DMS114 treated with DMSO at 0.1 percent for 48 hours (cell line): ENCODE data around the gene CPNE1.
A peak's percentile ranks its signal among the peaks of the same experiment; 100 is the strongest.

ENCODE experiments used
- DNase-seq: peaks from one replicate; lab custom pipeline; 2025; ENCODE audit not compliant: unreplicated experiment; lab: John Stamatoyannopoulos, UW

The CPNE1 gene

DNA sequence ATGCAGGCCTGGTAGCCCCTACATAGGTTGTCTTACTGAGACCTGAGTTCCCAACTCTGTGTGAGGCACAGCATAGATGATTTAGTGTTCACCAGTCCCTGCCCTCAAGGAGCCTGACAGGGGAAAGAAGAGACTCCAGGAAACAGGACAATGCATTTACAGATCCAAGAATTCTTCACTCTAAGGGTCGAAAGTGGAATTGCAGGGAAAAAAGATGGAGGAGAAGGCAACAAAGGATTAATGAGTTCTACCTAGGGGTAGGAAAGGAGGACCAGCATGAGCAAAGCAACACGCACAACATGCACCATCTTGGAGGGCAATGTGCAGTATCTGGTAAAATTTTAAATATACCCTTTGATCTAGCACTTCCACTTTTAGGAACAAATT, 43.1 kb downstream of the CPNE1 start:
- DNase-seq, result no peak

DNA sequence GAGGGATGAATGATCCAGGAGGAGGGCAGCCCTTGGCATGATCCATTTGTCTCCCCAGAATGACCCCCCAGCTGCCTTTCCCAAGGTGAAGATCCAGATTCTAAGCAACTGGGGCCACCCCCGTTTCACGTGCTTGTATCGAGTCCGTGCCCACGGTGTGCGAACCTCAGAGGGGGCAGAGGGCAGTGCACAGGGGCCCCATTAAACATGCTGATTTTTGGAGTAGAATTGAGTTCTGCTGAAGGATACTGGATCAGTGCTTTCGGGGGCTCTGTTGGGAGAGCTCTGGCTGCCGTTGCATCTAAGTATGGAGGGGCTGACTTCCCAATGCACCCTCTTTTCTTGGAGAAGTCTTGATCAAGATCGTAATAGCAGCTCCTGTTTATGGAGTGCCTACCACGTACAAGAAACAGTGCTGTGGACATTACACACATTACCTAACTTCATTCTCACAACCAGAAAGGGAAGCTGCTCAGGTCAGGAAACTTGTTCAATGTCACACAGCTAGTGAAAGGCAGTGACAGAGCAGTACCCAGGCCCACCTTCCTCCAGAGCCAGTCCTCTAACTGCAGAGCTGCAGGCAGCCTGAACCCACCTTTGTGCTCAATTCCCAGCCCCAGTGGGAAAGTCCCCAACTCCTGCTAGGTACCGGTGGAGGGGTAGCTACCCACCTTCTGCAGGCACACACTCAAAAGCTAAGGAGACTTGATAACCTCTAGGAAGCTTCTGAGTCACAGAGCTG, 43.7 kb downstream of the CPNE1 start:
- DNase-seq, result no peak

DNA sequence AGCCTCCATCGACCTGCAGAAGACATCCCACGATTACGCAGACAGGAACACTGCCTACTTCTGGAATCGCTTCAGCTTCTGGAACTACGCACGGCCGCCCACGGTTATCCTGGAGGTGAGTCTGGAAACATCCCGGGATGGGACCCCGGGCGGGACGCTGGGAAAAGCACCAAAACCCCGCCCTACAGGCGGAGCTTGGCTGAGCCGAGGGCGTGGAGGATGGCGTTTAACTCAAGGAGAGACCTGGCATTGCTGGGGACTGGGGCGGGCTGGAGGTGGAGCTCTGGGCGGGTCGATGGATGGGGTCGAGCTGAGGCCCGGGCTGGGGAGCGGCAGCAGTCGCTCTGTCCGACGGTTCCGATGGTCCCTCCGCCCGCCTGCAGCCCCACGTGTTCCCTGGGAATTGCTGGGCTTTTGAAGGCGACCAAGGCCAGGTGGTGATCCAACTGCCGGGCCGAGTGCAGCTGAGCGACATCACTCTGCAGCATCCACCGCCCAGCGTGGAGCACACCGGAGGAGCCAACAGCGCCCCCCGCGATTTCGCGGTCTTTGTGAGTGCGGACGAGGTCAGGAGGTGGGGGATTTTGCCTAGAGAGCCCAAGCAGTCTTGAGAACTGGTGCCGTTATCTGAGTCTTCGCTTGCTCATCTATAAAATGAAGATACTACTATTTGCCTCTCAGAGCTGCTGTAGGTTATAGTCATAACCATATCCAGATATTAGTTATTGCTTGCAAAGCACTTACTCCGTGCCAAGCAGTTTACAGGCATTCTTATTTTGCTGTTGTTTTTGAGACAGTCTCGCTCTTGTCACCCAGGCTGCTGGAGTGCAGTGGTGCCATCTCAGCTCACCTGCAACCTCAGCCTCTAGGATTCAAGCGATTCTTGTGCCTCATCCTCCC, 45.3 kb downstream of the CPNE1 start:
- DNase-seq, result peak; percentile 83

DNA sequence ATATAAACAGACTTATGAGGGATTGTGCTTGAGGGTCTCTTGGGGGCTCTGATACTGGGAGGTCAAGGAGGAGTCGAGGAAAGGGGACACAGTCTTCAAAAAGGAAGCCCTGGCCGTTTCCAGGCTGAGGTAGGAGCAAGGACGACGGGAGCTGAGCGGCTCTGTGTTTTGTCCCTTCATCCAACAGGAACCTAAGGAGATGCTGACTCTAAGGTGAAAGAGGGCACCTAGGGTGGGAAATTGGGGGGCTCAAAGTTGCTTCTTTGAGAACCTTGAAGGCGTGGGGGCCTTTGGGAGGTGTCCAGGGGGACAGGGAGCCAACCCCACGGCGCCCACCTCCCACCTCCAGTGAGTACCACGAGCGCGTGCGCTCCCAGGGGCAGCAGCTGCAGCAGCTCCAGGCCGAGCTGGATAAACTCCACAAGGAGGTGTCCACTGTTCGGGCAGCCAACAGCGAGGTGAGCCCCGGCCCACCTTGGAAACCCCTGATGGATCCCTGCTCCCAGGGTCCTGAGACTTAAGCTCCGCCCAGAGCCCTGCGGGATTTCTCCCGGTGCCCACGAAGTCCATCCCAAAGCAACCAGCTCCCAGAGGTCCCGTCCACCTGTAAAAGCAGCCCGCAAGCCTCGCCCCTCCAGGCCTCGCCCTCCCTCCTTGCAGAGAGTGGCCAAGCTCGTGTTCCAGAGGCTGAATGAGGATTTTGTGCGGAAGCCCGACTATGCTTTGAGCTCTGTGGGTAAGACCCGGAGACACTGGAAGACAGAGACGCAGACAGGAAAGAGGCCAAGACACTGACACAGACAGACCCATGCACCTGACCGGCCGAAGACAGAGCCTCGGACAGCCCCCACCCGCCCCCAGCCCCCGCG, 46.2 kb downstream of the CPNE1 start:
- no peak for DNase-seq

DNA sequence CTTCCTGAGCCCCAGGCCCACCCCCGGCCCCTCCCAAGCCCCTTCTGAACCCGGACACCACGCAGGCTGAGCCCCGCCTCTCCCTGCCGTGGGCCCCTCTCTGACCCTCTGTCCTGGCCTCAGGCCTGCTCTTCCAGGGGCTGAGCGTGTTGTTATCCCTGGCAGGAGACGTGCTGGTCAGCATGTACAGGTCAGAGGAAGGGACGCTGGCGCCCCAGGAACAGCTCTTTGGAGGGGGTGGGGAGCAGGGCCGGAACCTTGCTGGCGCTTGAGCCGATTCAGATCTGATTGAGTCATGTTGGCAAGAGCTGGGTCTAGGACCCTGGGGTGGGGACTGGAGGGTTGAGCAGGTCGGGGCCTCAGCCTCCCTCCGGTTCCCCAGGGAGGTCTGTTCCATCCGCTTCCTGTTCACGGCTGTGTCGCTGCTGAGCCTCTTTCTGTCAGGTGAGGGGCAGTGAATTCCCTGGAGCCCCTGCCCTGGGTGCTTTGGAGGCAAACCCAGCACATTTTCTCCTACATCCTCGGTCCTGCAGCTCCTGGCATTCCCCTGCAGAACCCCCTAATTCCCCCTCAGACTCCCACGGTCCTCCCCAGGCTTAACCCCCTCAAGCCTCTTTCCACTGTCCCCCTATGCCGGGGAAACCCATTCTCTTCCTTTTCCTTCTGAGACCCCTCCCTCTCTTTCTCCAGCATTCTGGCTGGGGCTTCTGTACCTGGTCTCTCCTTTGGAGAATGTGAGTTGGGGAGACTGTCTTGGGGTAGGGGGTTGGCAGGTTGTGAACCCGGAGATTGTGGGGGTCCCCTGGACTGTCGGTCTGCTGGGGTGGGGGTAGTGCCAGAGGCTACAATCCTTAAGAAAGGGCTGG, 47.1 kb downstream of the CPNE1 start:
- peak; percentile 18 for DNase-seq

DNA sequence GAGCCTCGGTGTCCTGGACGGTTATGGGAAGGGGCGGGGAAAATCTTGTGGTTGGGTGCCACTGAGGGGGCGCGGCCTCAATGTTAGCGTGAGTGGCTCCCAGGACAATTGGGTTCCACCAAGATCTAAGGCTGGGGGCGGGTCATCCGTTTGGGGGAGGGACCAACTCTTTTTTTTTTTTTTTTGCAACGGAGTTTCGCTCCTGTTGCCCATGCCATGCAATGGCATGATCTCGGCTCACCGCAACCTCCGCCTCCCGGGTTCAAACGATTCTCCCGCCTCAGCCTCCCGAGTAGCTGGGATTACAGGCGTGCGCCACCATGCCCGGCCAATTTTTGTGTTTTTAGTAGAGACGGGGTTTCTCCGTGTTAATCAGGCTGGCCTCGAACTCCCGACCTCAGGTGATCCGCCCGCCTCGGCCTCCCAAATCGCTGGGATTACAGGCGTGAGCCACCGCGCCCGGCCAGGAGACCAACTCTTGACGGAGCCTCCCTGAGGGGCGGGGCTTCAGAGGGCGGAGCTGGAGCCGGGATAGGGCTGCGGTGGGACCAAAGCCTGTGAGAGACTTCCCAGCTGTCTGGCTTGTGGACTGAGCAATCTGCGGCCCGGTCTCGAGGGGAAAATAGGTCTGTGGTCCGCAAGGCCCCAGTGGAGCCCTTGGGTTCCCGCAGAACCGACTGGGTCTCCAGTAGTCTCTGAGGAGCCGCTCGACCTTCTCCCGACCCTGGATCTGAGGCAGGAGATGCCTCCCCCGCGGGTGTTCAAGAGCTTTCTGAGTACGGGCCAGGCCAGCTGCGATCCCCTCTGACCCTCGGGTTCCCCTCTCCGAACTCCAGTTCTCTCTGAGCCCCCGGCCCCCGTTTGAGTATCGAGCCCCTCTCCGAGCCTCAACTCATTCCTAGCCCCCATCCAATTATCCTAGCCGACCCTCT, 48.0 kb downstream of the CPNE1 start:
- peak; percentile 62 for DNase-seq

DNA sequence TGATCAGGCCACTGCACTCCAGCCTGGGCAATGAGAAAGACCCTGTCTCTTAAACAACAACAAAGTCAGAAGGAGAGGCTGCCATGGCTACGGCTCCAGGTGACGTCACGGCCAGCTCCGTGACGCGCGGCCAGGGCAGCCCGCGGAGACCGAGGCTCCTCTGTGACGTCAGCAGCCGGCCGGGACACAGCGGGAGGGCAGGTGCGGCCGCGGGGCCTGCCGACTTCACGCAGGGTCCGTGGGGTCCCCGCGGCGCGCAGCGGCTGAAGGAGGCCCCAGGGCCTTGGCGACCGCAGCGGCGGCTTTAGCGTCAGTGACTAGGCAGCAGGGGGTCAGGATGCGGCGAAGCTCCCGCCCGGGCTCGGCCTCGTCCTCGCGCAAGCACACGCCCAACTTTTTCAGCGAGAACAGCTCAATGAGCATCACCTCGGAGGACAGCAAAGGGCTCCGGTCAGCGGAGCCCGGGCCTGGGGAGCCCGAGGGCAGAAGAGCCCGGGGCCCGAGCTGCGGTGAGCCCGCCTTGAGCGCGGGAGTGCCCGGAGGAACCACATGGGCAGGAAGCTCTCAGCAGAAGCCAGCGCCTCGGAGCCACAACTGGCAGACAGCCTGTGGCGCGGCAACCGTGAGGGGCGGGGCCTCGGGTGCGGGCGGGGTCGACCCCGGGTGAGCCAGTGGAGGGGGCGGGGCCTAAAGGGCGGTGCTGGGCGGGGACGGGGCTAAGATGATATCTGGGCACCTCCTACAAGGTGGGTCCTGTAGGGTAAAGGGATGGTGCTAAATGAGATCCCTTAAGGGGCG, 48.8 kb downstream of the CPNE1 start, which contains the start of gene SPAG4:
Gene SPAG4 (plus strand): TSS at position 163 of the 798 bp plus-strand sequence. CDS start 175 bp downstream, at position 338.
- DNase-seq, result peak; percentile 95

DNA sequence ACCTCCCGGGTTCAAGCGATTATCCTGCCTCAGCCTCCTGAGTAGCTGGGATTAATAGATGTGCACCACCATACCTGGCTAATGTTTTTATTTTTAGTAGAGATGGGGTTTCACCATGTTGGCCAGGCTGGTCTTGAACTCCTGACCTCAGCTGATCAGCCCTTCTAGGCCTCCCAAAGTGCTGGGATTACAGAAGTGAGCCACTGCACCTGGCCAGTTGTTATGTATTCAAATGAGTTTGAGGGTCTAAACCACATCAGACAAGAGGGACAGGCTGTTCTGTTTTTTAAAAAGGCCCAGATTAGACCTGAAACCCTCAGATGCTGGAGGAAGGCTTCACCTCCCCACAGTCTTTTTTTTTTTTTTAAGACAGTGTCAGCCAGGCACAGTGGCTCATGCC, 53.2 kb downstream of the CPNE1 start:
- no peak for DNase-seq

DNA sequence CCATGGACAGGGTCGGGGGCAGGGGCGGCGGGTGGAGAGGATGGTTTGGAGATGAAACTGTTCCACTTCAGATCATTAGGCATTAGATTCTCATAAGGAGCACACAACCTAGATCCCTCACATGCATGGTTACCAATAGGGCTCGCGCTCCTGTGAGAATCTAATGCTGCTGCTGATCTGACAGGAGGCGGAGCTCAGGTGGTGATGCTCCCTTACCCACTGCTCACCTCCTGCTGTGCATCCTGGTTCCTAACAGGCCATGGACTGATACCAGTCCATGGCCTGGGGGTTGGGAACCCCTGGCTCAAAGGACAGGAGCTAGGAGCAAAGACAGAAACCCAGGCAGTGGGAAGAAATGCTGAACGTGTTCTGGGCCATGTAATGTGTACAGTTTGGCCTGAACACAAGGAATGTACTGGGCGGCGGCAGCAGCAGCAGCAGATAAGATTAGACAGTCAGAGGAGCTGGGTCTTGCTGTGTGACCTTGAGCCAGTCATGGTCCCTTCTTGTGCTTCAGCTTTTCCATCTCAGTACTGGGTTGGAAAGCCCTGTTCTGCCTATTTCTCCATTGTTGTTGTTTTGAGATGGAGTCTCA, 53.8 kb downstream of the CPNE1 start:
- DNase-seq, result no peak

DNA sequence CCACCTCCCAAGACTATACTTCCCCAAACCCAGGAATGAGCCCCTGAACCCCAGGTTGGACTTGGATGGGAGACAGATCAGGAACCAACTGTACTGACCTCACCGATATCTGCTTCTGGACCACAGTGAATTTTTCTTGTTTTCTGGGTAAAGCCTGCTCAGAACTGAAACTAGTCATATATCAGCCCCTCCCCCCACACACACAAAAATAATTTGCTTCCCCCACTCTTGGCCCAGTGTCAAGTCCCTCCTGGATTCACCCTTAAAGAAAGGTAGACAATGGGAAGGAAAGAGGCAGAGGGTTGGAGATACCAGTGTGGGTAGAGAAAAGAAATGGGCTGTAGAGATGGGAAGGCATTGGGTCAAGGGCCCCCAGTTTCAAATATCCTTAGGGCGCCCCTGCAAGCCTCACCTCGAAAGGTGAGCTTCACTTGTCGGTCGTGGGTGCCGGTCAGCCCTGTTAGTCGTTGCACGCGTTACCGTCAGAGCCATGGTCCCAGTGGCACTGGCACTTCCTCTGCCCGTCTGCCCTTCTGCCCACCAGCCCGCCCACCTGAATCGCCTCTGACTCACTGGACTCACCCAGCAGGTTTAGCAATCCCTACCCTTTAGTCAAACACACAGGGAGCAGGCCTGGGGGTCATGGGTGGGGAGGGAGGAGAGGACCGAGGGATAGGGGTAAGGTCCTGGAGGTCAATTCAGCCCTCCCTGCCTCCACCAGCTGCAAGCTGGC, 57.5 kb downstream of the CPNE1 start:
- DNase-seq, result no peak

DNA sequence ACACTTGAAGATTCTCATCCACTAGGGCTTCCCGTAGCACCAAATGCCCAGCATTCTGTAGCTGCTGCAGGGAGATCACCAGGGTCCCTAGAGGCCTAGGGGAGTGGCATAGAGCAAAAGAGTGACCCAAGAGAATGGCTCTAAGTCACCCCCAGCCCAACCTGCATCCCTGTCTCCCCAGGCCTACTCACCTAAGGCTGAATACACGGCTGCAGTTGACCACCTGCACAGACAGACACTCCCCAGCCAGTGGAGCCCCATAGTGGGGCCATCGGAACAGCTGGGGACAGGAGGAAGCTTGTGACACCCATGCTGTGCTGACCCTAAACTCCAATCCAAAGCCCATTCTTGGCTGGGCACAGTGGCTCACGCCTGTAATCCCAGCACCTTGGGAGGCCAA, 58.6 kb downstream of the CPNE1 start:
- DNase-seq, result no peak

DNA sequence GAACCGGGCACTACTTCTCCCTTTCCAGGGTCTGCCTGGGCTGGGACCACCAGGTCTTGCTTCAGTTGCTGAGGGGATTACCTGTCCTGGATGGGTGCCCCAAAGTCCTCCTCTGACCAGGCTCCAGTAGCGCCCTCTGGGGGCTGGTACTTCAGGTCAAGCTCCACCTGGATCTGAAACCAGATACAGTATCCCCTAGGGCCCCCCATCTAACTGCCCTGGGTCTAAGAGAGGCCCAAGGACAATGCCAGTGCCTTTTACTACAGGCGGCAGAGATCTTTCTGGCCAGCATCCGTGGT, 60.3 kb downstream of the CPNE1 start:
- no peak for DNase-seq

DNA sequence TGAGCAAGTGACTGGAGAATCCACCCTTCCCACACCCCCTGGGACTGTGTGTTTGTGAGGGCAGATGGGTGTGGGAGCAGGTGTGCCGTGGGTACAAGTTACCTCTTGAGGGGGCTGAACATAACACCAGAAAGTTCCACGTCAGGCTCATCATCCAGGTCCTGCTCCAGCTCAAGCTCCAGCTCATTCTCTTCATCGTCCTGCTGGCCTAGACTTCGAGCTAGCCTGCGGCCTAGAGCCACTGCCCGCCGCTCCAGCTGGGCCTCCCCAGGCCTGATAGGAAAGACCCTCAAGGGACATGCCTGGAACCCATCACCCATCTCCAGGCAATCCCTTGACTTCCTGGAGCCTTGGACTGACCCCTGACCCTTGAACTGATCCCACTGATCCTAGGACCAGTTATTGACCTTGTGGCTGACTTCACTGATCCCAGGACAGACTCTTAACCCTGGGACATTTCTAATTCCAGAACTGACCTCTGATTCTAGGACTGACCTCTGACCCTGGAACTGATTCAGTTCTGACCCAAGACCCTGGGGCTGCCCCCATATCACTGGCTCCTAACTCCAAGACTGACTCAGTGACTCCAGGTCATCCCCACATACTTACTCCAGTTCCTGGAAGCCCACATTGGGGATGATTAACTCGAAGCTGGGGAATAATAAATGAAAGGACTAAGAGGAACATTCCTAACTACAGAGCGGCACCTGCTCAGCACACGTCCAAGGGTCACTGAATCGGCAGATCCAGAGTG, 60.8 kb downstream of the CPNE1 start:
- DNase-seq, result no peak

DNA sequence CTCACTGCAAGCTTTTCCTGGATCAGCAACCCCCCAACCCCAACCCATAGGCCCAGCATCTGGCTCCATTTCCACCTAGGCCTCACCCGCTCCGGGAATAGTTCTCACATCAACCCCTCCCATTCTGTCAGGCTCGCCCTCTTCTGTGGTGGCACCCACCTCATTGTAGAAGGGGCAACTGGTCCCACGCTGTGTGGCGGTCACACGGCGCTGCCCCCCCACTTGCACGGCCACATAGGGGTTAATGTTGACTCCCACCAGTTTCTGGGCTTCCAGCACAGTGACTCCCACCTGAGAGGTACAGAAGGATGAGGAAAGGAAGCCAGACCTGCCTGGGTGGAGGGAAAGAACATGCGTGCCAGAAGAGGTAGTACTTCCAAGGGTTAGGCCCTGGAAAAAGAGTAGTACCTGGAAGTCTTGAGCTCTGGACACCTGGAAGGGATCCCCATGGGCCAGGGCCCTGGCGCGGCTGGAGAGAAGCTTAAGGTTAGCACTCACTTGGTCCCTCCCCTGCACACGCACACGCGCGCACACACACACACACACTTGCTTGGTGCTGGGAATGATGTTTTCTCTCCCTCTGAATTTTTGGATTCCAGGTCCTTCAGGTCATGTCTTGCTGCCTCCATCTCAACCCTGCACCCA, 61.7 kb downstream of the CPNE1 start:
- no peak for DNase-seq

DNA sequence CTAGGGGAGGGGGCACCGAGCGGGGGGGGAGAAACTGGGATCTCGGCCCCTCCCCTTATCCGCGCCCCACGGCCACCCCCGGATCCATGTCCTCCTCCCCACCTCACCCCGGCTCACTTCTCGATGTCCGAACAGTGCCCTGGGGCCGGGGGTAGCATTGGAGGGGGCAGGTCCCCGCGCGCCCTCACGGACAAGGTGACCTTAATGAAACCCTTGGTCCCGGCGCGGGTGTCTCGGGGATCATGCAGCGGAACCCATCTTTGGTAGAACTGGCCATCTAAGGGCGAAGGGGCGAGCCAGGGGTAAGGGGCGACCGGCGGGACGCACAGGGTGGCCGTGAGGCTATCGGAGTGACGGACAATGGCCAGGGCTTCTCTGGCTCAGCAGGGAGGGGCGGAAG, 62.7 kb downstream of the CPNE1 start:
- DNase-seq, result no peak
